Measurements from ENCODE around the gene ARRB1.
"Not testable (repeated sequence)": the region's sequence is repeated elsewhere in the genome, so short reads cannot be mapped to it uniquely, and the experiment has no call there.

ARRB1 gene

DNA sequence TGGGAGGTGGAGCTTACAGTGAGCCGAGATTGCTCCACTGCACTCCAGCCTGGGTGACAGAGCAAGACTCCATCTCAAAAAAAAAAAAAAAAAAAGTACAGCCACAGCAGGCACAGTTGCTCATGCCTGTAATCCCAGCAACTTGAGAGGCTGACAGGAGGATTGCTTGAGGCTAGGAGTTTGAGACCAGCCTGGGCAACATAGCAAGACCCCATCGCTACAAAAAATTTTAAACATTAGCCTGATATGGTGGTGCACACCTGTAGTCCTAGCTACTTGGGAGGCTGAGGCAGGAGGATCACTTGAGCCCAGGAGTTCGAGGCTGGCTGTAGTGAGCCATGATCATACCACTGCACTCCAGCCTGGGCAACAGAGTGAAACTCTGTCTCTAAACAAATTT, 76.7 kb downstream of the ARRB1 start:
- DNase-seq (ENCODE audit: low read depth in 2 of 2), result not testable (repeated sequence)

DNA sequence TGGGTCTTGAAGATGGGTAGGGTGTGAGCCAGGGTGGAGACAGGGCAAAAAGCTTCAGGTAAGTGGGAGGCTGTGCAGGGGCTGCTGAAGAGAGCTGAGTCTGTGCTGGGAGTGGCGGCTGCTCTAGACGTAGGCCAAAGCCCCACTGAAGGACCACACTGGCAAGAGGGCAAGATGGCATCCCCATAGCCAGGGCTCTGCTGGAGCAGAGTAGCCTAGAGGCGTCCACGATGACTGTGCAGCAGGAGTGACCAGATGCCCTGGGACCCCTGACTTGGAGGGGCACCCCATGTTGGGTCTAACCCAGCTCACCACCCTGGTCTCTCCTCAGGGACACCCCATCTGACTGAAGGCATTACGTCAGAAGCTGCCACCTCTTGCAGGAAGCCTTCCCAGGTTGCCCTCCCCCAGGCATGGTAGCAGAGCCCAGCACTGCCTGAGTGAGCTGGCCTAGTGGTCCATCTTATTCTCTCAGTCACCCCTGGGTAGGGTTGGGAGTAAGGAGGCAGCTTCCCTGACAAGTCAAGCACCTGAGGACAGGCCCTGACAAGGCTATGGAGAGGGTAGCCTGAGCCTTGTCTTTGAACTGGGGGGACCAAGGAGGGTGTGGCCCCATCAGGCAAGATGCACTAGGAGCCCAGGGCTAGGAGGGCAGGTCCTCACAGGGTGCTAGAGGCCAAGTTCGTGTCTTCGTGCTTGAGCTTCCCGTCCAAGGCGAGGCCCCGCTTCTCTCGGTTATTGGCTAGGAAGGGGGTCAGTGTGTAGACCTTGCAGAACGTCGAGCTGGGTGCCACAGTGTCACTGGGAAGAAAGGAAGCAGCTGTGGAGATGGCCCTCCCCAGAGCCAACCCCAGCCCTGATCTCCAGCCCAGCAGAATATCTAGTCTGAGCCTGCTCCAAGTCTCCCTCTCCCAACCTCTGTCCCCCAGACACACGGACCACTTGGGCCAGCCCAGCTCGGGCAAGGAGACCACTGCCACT, 77.8 kb downstream of the ARRB1 start:
- DNase-seq (ENCODE audit: low read depth in 2 of 2), result no peak

DNA sequence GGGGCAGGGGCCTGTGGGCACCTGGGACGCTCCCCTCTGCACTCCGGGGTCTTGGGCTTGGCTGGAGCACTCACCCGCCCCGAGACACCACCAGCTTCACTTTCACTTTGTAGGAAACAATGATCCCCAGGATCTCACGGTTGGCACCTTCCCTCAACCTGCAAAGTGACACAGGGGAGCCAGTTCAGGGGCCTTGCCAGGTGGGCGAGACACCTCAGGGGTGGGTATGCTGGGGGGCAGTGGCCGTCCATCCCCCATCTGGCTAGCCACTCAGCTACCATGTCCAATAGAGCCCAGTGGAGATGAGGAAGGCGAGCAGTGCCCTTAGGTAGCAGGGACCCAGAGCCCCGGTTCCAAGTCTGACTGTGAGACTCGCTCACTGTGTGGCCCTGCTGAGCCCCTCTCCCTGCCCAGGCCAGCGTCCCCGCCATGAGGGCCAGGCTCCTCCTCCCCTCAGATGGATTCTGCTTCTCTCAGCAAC, 78.6 kb downstream of the ARRB1 start:
- no peak for DNase-seq (ENCODE audit: low read depth in 2 of 2)

GRCh38 chr11:75272391-75272790, 79.1 kb downstream of the ARRB1 start:
- DNase-seq (ENCODE audit: low read depth in 2 of 2), result no peak

- DNase-seq (ENCODE audit: low read depth in 2 of 2), result no peak
Observed at GRCh38 chr11:75271730-75272129, 79.7 kb downstream of the ARRB1 start.

DNA sequence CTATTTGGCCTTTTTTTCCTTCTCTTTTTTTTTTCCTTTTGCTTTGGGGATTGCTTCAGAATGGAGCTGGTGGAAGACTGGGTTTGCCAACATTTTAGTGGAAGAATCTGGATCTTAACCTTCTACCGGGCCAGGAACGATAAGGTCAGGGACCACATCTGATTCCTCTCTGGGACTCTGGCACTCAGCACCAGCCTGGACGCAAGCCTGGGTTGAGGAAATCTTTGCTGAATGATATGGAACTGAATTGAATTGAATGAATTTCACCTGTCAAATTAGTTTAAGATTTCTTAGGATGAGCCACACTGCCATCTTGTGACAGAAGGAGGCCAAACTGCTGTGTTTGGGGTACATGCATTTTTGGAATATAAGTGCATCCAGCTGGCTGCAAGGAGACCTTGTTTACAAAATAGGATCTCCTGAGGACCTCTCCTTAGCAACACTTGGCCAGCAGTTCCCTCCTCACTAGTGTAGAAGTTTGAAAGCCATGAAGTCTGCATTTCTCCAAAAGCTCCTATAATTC, 80.5 kb downstream of the ARRB1 start:
- DNase-seq (ENCODE audit: low read depth in 2 of 2), result no peak

DNA sequence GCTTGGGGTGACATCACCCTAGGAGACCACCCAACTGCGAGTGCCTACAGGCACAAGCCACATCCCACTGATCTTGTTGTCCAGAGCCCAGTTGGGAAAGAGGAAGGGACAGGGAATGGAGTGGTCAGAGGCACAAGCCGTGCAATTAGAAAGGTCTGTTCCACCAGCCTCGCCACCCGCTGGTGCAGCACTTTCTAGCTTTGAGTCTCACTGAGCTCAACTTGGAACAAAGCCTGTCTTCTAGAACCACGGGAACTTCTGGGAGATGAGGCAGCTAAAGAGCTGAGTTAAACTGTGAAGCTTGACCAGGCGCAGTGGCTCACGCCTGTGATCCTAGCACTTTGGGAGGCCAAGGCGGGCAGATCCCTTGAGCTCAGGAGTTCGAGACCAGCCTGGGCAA, 81.6 kb downstream of the ARRB1 start:
- no peak for DNase-seq (ENCODE audit: low read depth in 2 of 2)

DNA sequence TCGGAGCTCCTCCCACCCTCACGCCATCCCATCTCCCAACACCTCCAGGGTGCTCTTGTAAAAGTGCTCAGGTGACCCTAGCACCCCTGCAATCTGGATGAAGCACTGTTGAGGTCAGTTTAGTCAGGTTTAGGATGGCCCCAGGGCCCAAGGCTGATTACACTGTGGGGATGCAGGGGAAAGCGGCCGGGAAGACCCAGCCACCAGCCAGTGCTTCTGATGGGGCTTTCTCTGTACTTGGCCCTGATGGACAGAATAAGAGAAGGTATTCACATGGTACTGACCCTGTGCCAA, 82.1 kb downstream of the ARRB1 start:
- DNase-seq (ENCODE audit: low read depth in 2 of 2), result no peak

GRCh38 chr11:75268626-75269366, 82.7 kb downstream of the ARRB1 start:
- no peak for DNase-seq (ENCODE audit: low read depth in 2 of 2)

DNA sequence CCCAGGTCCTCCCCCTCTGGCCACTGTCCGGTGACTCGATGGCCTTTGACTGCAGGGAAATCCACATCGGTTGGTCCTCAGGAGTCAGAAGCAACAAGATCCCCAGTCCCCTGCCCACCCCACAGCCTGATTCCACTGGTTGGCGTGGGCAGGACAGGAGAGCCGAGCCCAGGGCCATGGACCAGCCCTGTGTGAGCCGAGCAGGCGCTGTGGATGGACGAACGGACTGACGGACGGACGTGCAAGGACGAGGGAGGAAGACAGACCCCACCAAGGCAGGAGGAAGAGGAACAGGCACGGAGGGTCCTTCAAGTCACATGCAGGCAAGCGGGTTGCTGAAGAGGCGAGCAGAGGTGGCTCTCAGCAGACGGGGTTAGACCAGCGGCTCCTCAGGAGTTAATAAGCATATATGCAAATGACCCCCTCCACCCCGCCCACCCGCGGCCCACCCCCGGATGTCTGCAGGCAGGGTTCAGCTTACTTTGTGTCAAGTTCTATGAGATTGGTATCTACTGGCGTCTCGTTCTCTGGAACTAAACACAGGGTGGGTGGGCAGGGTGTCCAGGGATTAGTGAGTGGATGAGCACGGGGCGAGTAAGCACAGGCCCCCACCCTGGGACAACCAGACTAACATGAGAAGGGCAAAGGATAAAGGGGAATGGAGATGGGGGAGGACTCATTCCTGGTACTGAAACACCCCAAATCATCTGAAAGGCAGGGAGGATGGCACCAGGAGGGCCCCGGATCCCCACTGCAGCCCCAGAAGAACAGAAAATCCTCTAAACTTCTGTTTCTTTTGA, 84.1 kb downstream of the ARRB1 start:
- DNase-seq (ENCODE audit: low read depth in 2 of 2), result no peak

- DNase-seq (ENCODE audit: low read depth in 2 of 2), result no peak
Observed at GRCh38 chr11:75265851-75266531, 85.5 kb downstream of the ARRB1 start.

- no peak for DNase-seq (ENCODE audit: low read depth in 2 of 2)
Observed at GRCh38 chr11:75264971-75265370, 86.5 kb downstream of the ARRB1 start.

DNA sequence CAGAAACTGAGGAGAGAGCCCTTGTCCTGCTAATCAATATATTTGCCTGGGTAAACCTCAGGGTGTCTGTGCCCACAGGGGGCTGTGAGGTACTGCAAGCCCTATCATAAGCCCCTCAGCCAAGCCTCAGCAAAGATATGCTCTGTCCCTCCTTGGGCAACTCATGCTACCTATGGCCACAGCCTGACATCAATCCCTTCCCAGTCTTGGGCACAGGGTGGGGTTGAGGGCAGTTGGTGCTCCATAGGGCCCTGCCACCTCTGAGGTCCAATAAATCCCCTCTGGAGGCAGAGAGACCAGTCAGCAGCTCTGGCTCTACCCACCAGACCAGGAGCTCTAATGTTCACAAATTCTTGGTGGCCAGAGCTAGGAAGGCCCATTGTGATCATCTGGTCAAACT, 87.1 kb downstream of the ARRB1 start:
- no peak for DNase-seq (ENCODE audit: low read depth in 2 of 2)

DNA sequence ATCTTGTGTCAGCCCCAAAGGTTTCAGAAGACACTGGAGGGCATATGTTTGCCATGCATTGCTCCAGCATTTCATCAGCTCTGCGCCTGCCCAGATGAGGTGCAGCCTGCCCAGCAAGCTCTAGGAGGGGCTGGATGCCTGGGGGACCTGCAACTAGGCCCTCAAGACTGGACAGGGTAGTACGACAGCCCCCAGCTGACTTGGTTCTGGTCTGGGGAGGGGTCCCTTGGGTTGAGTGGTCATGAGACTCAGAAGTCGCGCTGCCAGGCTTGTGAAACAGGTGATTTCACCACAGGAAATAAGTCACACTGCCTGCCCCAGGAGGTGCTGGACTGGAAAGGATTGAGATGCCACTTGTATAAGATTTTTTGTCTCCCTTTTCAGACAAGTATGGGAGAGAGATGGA, 87.5 kb downstream of the ARRB1 start:
- DNase-seq (ENCODE audit: low read depth in 2 of 2), result no peak

DNA sequence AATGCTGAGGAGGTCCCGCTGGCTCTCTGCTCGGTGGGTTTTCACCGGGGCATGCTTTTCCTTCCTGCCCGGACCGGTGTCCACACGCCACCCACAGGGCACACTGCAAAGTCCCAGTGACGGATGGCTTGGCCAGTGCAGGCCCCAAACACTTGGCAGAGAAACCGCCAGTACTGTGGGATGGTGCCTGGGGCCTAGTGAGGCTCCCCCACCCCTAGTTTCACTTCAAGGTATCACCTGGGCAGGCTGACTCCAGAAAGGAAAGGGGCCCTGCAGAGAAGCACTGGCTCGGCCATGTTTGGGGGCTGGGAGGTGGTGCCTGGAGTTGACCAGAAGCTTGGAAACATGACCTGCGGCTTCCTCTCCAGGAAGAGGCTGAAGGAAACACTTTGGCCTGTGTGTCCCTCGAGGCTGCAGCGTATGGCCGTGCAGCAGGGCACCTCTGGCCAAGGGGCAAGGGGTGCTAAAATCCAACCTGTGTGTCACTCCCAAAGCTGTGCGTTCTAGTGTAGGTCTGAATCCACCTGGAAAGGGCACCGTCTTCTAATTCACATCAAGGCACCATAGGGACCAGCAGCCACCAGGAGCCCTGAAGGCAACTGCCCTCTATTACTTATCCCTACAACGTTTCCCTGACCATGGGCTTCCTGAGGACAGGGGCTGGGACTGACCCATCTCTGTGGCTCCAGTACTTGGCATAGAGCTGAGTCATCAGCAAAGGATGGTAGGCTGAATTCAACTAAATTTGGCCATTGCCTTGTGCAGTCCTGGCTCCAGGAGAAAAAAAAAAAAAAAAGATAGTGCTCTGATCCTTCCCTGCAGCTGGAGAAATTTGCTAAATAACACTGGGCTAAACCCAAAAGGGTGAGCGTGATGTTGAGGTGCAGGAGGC, 88.3 kb downstream of the ARRB1 start:
- no peak for DNase-seq (ENCODE audit: low read depth in 2 of 2)

GRCh38 chr11:75262436-75262835, 89.0 kb downstream of the ARRB1 start:
- DNase-seq (ENCODE audit: low read depth in 2 of 2), result no peak

DNA sequence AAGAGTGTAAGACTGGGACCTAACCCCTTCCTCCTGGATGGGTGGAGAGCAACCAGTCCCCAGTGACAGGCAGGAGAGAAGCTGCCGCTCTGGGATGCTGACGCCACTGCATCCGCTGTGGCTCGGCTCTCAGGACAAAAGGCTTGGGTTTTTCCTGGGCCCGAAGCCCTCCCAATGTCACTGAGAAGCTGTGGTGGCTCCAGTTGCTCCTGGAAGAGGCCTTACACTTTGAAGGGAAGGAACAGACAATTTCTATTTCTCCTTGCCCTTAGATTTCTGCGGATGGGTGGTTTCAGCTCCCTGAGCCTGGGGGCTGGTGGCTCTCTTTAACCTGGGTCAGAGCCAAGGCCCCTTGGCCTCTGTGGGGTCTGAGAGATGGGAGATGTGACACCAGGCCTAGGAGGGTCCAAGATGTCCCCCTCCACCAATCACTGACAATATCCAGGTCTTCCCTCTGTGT, 89.5 kb downstream of the ARRB1 start:
- no peak for DNase-seq (ENCODE audit: low read depth in 2 of 2)

GRCh38 chr11:75260396-75261170, 90.9 kb downstream of the ARRB1 start:
- no peak for DNase-seq (ENCODE audit: low read depth in 2 of 2)

DNA sequence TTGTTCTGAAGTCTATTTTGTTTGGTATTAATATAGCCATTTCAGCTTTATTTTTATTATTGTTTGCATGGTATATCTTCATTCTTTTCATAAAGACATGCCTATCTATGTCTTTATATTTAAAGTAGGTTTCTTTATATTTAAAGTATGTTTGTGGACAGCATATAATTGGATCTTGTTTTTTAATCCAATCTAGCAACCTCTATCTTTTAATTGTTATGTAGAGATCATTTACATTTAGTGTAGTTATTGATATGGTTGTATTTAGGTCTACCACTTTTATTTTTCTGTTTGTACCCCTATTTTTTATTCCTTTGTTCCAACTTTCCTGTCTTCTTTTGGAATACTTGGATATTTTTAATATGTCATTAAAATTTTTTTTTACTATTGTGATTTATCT, 97.1 kb downstream of the ARRB1 start:
- no peak for DNase-seq (ENCODE audit: low read depth in 2 of 2)

All from stimulated activated CD8-positive, alpha-beta memory T cell treated with anti-CD3 and anti-CD28 coated beads, Interleukin-7, amount 100 ng/mL, for 4 hours (primary cell).